SK-N-MC (cell line): ENCODE measurements around the gene THRA.

Experiments used
- DNase-seq: peaks from one replicate; pipeline ENCODE4 v3.0.0-alpha.2; 2011; ENCODE audit warnings: low read depth, low spot score
- H3K27ac ChIP-seq: fragments of 200-600 bp; sonication (generic); 2 replicates; pipeline ENCODE4 v1.5.1; 2016; ENCODE audit warnings: mixed run types
- H3K36me3 ChIP-seq: fragments of 200-600 bp; sonication (generic); 2 replicates; pipeline ENCODE4 v1.6.1; 2017; ENCODE audit warnings: antibody characterized with exemption, low read length, mixed read lengths; ENCODE audit not compliant: insufficient read depth
- H3K4me3 ChIP-seq: fragments of 200-600 bp; sonication (generic); 2 replicates; pipeline ENCODE4 v1.5.1; 2016
- H3K9ac ChIP-seq: fragments of 200-600 bp; sonication (generic); 2 replicates; pipeline ENCODE4 v1.8.0; 2017; ENCODE audit warnings: mixed run types, mixed read lengths; ENCODE audit not compliant: insufficient read length
- H3K9me3 ChIP-seq: fragments of 200-600 bp; sonication (generic); 2 replicates; pipeline ENCODE4 v1.6.1; 2017; ENCODE audit warnings: low read depth, mild to moderate bottlenecking, antibody characterized with exemption, low read length, moderate library complexity, mixed read lengths
- EZH2 ChIP-seq: fragments of 200-600 bp; sonication (generic); IDR thresholded peaks from one replicate; pipeline ENCODE4 v1.6.1; 2017; ENCODE audit warnings: antibody characterized with exemption
- FOXP2 ChIP-seq: optimal IDR thresholded peaks from 2 replicates; pipeline ENCODE3; 2011; ENCODE audit warnings: mild to moderate bottlenecking, moderate library complexity; ENCODE audit not compliant: insufficient read depth; ENCODE audit errors: extremely low read length, control extremely low read depth
- POLR2AphosphoS5 ChIP-seq: IDR thresholded peaks from 2 replicates; pipeline ENCODE4 v1.6.1; 2012; ENCODE audit warnings: mild to moderate bottlenecking, low read depth, low read length, borderline replicate concordance

Gene THRA

DNA sequence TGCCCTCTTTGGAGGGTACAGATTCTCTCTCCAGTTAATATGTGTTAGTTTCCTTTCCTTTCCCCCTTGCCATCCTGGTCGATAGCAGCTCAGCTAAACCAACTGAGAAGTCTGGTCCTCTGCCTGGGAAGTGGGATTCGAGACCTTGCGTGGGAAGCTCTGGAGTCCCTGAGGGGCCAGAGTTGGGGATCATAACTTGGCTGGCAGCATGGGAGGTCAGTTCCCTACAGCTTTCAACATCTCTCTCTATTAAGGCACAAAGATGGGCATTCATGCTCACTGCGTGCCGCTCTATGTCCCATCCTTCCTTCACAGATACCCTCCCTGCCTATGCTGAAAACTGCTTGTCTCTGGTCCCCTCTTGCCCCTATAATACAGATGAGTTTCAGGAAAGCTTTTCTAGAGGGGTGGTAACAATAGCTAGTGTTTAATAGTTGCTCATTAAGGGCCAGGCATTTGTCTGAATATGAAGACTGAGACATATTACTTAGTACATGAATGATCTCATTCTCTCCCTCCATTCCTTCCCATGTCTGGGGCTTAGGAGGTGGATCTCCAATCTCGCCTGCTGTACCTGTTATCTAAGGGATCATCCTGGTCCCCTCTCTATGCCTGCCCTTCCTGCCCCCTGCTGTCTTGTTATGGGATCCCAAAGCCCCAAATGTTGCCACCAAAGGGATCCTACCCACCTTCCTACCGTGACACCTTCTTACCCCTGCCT, 10.8 kb downstream of the THRA start:
- TF ChIP-seq FOXP2 = no peak
- no peak for TF ChIP-seq EZH2
- no peak for TF ChIP-seq POLR2AphosphoS5
- peak overlapping the region; percentile 91 for H3K27ac ChIP-seq
- no peak for DNase-seq
- peaks cover 26% of the 10 kb centered on the region; the same call in 1 of the 2 replicates for H3K36me3 ChIP-seq
- no peaks in the 10 kb centered on the region for H3K9me3 ChIP-seq
- H3K4me3 ChIP-seq = no peak overlapping the region
- no peak overlapping the region for H3K9ac ChIP-seq

DNA sequence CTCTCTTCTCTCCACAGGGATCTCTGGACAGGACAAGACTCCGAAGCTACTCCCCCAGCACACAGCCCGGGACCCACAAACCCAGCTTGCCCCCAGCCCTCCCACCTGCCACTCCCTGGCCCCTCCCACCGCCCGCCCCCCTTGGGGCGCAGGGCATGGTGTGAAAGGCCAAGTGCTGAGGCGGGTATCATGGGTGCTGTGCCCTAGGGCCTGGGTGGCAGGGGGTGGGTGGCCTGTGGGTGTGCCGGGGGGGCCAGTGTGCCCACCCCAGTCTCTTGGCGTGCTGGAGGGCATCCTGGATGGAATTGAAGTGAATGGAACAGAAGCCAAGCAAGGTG, 11.4 kb downstream of the THRA start:
- Histone ChIP-seq H3K36me3 (peaks cover 26% of the 10 kb centered on the region; the same call in 1 of the 2 replicates), H3K9ac (no peak overlapping the region), H3K27ac (peak overlapping the region; percentile 91; the same call in 1 of the 2 replicates), H3K4me3 (no peak overlapping the region), H3K9me3 (no peaks in the 10 kb centered on the region)
- DNase-seq = no peak
- TF ChIP-seq FOXP2 = no peak

DNA sequence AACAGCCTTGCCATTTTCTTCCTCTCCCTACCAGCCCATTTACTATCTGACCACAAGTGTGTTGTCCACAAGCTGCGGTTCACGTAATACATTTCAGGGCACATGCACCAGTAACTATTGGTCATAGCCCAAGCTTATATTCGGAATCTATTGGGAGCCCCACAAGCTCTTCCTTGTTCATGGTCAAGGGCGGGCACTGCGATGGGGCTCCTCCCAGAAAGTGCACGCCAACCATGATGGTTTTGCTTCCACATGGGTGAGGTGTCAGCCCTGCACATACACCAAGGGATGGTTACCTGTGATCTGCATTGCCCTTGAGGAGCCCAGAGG, 12.1 kb downstream of the THRA start:
- TF ChIP-seq EZH2 = no peak
- no peak for TF ChIP-seq FOXP2
- TF ChIP-seq POLR2AphosphoS5 = no peak
- peak overlapping the region; percentile 60; the same call in 1 of the 2 replicates for H3K27ac ChIP-seq
- peaks cover 26% of the 10 kb centered on the region; the same call in 1 of the 2 replicates for H3K36me3 ChIP-seq
- no peak overlapping the region for H3K4me3 ChIP-seq
- no peaks in the 10 kb centered on the region for H3K9me3 ChIP-seq
- DNase-seq = no peak
- H3K9ac ChIP-seq = no peak overlapping the region

DNA sequence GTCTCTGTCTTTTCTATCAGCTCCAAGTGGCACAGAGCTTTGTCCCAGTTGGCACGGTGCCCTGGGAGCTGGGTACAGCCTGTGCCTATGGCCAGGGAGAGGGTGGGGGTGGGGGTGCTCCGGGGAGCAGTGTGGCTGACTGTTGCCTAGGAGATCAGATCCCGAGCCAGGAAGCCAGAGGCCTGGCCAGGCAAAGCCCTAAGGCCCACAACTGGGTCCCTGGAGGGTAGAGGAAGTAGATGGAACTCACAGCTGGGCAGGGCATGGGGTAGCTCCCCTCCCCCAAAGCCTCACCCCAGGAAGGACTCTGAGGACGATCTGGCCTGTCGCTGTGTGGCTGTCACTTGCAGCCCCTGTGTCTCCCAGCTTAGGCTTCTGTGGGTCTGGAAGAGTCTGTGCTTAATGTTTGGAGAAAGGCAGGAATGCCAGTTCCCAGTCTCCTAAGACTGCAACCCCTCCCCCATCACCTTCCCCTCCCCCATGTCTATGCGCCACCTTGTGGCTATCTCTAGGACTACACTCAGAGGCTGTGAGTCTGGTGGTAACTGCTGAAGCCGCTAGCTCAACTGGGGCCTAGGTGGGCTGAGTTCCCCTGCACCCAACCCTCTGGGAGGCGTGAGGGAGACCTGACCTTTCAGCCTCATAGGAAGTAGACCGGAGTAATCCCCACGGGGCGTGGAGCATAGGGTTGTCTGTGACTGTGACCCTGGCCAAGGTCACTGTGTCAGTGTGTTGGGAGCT, 12.6 kb downstream of the THRA start:
- Histone ChIP-seq H3K4me3 (0 out of 2 replicates have a peak overlapping the region, but pooled peaks have one; percentile 25), H3K36me3 (peaks cover 26% of the 10 kb centered on the region; the same call in 1 of the 2 replicates), H3K9me3 (no peaks in the 10 kb centered on the region), H3K9ac (no peak overlapping the region), H3K27ac (peak overlapping the region; percentile 60; the same call in 1 of the 2 replicates)
- no peak for DNase-seq
- TF ChIP-seq POLR2AphosphoS5 (no peak), FOXP2 (no peak), EZH2 (no peak)

DNA sequence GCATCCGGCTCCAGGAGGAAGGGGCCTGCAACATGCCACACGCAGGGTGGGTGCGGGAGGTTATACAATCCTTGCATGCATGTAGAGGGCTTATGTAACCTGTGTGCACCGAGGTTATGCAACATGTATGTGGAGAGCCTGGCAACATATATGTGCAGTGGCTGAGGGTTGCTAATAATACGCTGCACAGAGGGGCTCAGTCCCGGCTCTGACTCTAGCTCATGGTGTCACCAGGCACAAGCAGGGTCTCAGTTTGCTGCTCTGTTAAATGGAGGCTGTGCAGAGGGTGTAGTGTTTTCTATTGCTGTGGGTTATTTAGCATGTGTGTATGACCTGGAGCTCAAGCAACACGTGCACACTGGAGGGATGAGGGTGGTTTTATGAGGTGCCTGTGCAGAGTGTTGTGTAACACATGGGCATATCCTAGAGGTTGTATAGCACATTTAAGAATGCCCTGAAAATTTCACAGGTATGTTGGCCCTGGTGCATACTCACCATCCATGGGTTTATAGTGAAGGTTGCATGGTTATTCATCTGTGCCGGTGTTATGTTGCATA, 13.3 kb downstream of the THRA start:
- no peak for DNase-seq
- H3K9me3 ChIP-seq = no peaks in the 10 kb centered on the region
- no peak overlapping the region for H3K27ac ChIP-seq
- H3K4me3 ChIP-seq = no peak overlapping the region
- H3K36me3 ChIP-seq = peaks cover 26% of the 10 kb centered on the region; the same call in 1 of the 2 replicates
- no peak overlapping the region for H3K9ac ChIP-seq
- no peak for TF ChIP-seq EZH2
- no peak for TF ChIP-seq POLR2AphosphoS5
- TF ChIP-seq FOXP2 = no peak

DNA sequence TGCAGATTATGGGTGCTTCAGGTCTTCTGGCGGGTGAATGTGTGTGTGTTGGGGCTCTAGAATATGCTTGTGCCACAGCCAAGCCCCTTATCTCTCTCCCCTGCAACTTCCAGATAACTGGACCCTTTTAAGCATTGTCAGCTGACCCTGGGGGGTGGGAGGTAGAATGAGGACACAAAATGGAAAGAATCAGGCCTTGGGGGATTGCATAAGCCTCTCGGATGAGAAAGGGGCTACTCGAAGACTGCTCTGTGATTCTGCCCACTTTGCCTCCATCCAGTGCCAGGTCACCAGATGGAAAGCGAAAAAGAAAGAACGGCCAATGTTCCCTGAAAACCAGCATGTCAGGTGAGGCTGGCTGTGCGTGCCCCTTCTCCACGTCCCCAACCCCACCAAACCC, 13.8 kb downstream of the THRA start:
- no peak overlapping the region for H3K27ac ChIP-seq
- no peak for DNase-seq
- H3K9ac ChIP-seq = no peak overlapping the region
- peaks cover 26% of the 10 kb centered on the region; the same call in 1 of the 2 replicates for H3K36me3 ChIP-seq
- TF ChIP-seq EZH2 (no peak), FOXP2 (no peak), POLR2AphosphoS5 (no peak)
- no peak overlapping the region for H3K4me3 ChIP-seq
- no peaks in the 10 kb centered on the region for H3K9me3 ChIP-seq

DNA sequence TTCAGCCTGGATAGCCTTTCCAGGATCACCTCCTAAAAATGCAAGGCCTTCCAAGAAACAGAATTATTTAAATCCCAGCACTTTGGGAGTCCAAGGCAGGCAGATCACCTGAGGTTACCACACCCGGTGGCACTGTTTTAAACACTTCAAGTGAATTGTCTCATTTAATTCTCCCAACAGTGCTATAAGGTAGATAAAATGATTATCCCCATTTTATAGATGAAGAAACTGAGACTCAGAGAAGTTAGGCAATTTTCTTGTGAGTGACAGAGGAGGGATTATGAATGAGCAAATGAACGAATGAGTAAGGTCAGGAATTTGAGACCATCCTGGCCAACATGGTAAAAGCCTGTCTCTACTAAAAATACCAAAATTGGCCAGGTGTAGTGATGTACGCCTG, 16.8 kb downstream of the THRA start:
- Histone ChIP-seq H3K36me3 (peaks cover 26% of the 10 kb centered on the region; the same call in 1 of the 2 replicates), H3K9ac (no peak overlapping the region), H3K27ac (no peak overlapping the region), H3K4me3 (no peak overlapping the region), H3K9me3 (no peaks in the 10 kb centered on the region)
- no peak for DNase-seq
- TF ChIP-seq POLR2AphosphoS5 (no peak), EZH2 (no peak), FOXP2 (no peak)

DNA sequence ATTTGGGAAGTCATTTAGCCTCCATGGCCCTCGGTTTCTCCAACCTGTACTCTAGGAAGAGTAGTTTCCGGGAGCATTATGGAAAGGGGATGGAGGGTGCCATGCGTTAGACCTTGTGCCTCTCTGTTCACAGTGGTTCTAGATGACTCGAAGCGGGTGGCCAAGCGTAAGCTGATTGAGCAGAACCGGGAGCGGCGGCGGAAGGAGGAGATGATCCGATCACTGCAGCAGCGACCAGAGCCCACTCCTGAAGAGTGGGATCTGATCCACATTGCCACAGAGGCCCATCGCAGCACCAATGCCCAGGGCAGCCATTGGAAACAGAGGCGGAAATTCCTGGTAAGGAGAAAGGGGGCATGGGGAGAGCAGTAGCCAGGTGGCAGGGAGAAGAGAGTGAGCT, 21.7 kb downstream of the THRA start:
- Histone ChIP-seq H3K4me3 (no peak overlapping the region), H3K36me3 (peaks cover 40% of the 10 kb centered on the region), H3K27ac (no peak overlapping the region), H3K9ac (no peak overlapping the region), H3K9me3 (no peaks in the 10 kb centered on the region)
- DNase-seq = no peak
- no peak for TF ChIP-seq POLR2AphosphoS5
- TF ChIP-seq FOXP2 = no peak
- no peak for TF ChIP-seq EZH2
